WTC11 (cell line): ENCODE results near the gene LCA5L.

Experiments
- E2F5 ChIP-seq: sonication (generic); formaldehyde crosslinking; IDR thresholded peaks from 2 replicates; pipeline ENCODE4 v1.8.1; 2022; ENCODE audit warnings: mild to moderate bottlenecking, moderate library complexity, missing genetic modification reagents
- JAZF1 ChIP-seq: fragments of 250-450 bp; sonication (Bioruptor Pico); IDR thresholded peaks from 2 replicates; pipeline ENCODE4 v1.9.0; 2021; ENCODE audit warnings: moderate library complexity, mild to moderate bottlenecking, inconsistent platforms
- NFYB ChIP-seq: sonication (generic); formaldehyde crosslinking; conservative IDR thresholded peaks from 2 replicates; pipeline ENCODE4 v1.8.0; 2022; ENCODE audit warnings: low read depth, missing genetic modification reagents
- RELA ChIP-seq: sonication (generic); formaldehyde crosslinking; IDR thresholded peaks from 2 replicates; pipeline ENCODE4 v1.8.1; 2022; ENCODE audit warnings: missing genetic modification reagents, mild to moderate bottlenecking, borderline replicate concordance
- SP1 ChIP-seq: sonication (generic); formaldehyde crosslinking; conservative IDR thresholded peaks from 2 replicates; pipeline ENCODE4 v1.8.1; 2022; ENCODE audit warnings: missing genetic modification reagents
- TCF7 ChIP-seq: sonication (generic); formaldehyde crosslinking; IDR thresholded peaks from 2 replicates; pipeline ENCODE4 v1.8.0; 2022; ENCODE audit warnings: mild to moderate bottlenecking, low read depth, missing genetic modification reagents, moderate library complexity
- TEAD4 ChIP-seq: sonication (generic); formaldehyde crosslinking; IDR thresholded peaks from 2 replicates; pipeline ENCODE4 v1.8.0; 2022; ENCODE audit warnings: mild to moderate bottlenecking, missing genetic modification reagents

- TF ChIP-seq TEAD4: no peak
- no peak for TF ChIP-seq SP1
- no peak for TF ChIP-seq TCF7 (CRISPR knock-in tag)
- no peak for TF ChIP-seq JAZF1 (CRISPR knock-in tag)
- no peak for TF ChIP-seq RELA (CRISPR knock-in tag)
- TF ChIP-seq NFYB (CRISPR knock-in tag): no peak
- TF ChIP-seq E2F5 (CRISPR knock-in tag): no peak
Observed at GRCh38 chr21:39481886-39482285, 36.3 kb upstream of the LCA5L start.
